PC-3 (cell line): Measurements from ENCODE around the gene PVR.

Experiments used
- EZH2 ChIP-seq: fragments of 300-600 bp; sonication (generic); IDR thresholded peaks from one replicate; pipeline ENCODE4 v1.6.1; 2017; ENCODE audit warnings: antibody characterized with exemption, mild to moderate bottlenecking, low read length; ENCODE audit not compliant: unreplicated experiment
- TF ChIP-seq, protein P1 (sequence below): fragments of 300-600 bp; sonication (generic); conservative IDR thresholded peaks from 2 replicates; pipeline ENCODE4 v1.5.1; 2017; ENCODE audit warnings: antibody characterized with exemption, low read depth, mild to moderate bottlenecking, low read length

- TF ChIP-seq, protein P1, sequence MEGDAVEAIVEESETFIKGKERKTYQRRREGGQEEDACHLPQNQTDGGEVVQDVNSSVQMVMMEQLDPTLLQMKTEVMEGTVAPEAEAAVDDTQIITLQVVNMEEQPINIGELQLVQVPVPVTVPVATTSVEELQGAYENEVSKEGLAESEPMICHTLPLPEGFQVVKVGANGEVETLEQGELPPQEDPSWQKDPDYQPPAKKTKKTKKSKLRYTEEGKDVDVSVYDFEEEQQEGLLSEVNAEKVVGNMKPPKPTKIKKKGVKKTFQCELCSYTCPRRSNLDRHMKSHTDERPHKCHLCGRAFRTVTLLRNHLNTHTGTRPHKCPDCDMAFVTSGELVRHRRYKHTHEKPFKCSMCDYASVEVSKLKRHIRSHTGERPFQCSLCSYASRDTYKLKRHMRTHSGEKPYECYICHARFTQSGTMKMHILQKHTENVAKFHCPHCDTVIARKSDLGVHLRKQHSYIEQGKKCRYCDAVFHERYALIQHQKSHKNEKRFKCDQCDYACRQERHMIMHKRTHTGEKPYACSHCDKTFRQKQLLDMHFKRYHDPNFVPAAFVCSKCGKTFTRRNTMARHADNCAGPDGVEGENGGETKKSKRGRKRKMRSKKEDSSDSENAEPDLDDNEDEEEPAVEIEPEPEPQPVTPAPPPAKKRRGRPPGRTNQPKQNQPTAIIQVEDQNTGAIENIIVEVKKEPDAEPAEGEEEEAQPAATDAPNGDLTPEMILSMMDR: no peak
- TF ChIP-seq EZH2: no peak
Observed at GRCh38 chr19:44637390-44637764, 6.3 kb upstream of the PVR start.
